ENCODE measurements around the gene NCBP3.

Gene NCBP3, protein sequence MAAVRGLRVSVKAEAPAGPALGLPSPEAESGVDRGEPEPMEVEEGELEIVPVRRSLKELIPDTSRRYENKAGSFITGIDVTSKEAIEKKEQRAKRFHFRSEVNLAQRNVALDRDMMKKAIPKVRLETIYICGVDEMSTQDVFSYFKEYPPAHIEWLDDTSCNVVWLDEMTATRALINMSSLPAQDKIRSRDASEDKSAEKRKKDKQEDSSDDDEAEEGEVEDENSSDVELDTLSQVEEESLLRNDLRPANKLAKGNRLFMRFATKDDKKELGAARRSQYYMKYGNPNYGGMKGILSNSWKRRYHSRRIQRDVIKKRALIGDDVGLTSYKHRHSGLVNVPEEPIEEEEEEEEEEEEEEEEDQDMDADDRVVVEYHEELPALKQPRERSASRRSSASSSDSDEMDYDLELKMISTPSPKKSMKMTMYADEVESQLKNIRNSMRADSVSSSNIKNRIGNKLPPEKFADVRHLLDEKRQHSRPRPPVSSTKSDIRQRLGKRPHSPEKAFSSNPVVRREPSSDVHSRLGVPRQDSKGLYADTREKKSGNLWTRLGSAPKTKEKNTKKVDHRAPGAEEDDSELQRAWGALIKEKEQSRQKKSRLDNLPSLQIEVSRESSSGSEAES

DNA sequence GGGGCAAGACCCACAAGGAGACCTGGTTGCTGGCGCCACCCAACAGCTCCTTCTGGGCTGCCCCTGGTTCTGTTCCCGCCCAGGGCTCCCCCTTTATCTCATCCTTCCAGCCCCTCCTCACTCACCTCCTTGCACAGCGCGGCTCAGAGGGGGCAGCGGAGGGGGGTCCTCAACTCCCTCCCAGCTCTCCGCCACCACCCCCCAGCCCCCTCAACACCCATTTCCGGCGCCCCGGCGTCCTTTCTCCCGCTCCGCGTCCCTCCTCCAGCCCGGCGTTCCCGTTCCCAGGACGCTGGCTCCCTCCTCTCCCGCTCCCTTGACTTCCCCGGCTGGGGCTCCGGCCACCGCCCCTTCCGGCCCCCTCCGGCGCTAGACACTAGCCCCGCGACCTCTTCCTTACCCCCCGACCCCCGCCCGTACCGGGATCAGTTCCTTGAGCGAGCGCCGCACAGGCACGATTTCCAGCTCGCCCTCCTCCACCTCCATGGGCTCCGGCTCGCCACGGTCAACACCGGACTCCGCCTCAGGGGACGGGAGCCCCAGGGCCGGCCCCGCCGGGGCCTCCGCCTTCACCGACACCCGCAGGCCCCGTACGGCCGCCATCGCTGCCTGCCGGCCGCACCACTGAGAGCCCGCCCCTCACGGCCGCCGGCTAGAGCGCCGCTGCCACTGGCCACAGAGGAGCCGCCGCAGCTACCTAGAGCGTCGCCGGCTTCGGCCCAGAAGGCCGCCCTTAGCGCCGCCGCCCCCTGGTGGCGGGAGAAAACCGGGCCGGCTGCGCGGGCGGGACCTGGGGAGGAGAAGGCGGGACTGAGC lies at the start of gene NCBP3:
TSS of gene NCBP3 (minus strand) at position 626 of the 816 bp plus-strand sequence. CDS start at position 603, 23 bp downstream.
- in situ Hi-C loops (cut with HindIII; ENCODE audit: low pct_unique_long_range_greater_than_20kb, low sequenced_read_pairs), result no loop called here
- TF ChIP-seq JUND (IDR thresholded peaks at IDR 0.05; ENCODE audit: low read depth), result no peak
- DNase-seq (ENCODE audit: low read depth in 1 of 2, low spot score in 1 of 2), result peak; percentile 80 to 94

- TF ChIP-seq JUND (IDR thresholded peaks at IDR 0.05; ENCODE audit: low read depth), result no peak
- peak in 1 of 2 experiments; percentile 34 for DNase-seq (ENCODE audit: low read depth in 1 of 2, low spot score in 1 of 2)
- in situ Hi-C loops (cut with HindIII; ENCODE audit: low pct_unique_long_range_greater_than_20kb, low sequenced_read_pairs), result no loop called here
These were observed 49.3 kb upstream of the NCBP3 start for GRCh38 chr17:3895354-3895753.

- TF ChIP-seq JUND (IDR thresholded peaks at IDR 0.05; ENCODE audit: low read depth), result no peak
- peak in 1 of 2 experiments; percentile 89 for DNase-seq (ENCODE audit: low read depth in 1 of 2, low spot score in 1 of 2)
- in situ Hi-C loops (cut with HindIII; ENCODE audit: low pct_unique_long_range_greater_than_20kb, low sequenced_read_pairs), result no loop called here
These were observed 48.9 kb upstream of the NCBP3 start for GRCh38 chr17:3894911-3895343.

- in situ Hi-C loops (cut with HindIII; ENCODE audit: low pct_unique_long_range_greater_than_20kb, low sequenced_read_pairs), result no loop called here
- TF ChIP-seq JUND (IDR thresholded peaks at IDR 0.05; ENCODE audit: low read depth), result no peak
These were observed 48.1 kb upstream of the NCBP3 start for GRCh38 chr17:3894188-3894587.

DNA sequence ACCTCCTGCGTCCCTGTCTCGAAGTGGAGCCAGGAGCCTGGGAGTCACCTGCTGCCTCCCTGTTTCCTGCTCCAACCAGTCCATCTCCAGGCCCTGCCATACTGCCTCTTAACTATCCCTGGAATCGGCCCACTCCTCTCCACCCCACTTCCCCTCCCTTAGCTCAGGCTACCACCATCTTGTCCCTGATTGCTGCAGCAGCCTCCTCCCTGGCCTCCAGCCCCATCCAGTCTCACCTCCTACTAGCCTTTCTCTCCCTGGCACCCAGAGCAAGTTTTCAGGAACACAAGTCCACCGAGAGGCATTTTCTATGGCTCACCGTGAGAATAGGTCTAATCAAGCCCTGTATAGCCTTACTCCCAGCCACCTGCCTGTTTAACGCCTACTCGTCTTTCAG lies 47.7 kb upstream of the NCBP3 start:
- no peak for DNase-seq (ENCODE audit: low read depth in 1 of 2, low spot score in 1 of 2)
- TF ChIP-seq JUND (IDR thresholded peaks at IDR 0.05; ENCODE audit: low read depth), result no peak
- in situ Hi-C loops (cut with HindIII; ENCODE audit: low pct_unique_long_range_greater_than_20kb, low sequenced_read_pairs), result no loop called here

More at GRCh38 chr17:3894188-3894587, 48.1 kb upstream of the NCBP3 start:
- peak in 1 of 2 experiments; percentile 40 for DNase-seq (ENCODE audit: low read depth in 1 of 2, low spot score in 1 of 2)

DNA sequence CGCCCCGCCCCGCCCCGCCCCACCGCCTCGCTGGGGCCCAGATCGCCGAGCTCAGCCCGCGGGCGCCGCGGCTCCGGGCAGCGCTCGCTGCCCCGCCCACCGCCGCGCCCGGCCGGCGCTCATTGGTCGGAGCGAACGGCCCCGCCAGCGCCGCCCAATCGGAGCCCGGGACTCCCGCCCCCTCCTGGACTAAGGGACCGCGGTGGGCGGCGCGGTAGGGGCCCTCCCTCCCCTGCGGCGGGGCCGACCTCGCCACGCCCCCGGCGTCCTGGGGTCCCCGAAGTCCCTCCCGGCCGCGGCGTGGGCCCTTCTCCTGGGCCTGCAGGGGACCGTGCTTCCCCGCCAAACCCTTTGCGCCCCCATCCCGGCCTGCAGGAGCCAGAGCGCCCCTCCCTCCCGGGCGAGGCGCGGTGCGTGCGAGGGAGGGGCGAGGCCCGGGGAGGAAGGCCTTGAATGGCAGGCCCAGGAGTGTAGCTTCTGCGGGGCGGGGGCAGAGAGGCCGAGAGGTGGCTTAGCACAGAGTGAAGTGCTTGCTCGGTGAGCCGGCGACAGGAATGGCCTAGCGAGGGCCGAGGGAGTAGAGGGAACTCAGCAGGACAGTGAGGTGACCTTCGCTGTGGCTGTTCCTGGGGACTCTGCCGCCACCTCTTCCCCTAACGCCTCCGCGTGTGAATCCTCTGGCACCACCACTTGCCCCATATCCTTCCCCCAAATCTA lies 47.1 kb upstream of the NCBP3 start, which contains the start of gene CAMKK1:
TSS of gene CAMKK1 (minus strand) at position 51 of the 717 bp plus-strand sequence. CDS start 7,366 bp downstream, outside the sequence.
- in situ Hi-C loops (cut with HindIII; ENCODE audit: low pct_unique_long_range_greater_than_20kb, low sequenced_read_pairs), result no loop called here
- no peak for TF ChIP-seq JUND (IDR thresholded peaks at IDR 0.05; ENCODE audit: low read depth)
- DNase-seq (ENCODE audit: low read depth in 1 of 2, low spot score in 1 of 2), result peak; percentile 87 to 89

DNA sequence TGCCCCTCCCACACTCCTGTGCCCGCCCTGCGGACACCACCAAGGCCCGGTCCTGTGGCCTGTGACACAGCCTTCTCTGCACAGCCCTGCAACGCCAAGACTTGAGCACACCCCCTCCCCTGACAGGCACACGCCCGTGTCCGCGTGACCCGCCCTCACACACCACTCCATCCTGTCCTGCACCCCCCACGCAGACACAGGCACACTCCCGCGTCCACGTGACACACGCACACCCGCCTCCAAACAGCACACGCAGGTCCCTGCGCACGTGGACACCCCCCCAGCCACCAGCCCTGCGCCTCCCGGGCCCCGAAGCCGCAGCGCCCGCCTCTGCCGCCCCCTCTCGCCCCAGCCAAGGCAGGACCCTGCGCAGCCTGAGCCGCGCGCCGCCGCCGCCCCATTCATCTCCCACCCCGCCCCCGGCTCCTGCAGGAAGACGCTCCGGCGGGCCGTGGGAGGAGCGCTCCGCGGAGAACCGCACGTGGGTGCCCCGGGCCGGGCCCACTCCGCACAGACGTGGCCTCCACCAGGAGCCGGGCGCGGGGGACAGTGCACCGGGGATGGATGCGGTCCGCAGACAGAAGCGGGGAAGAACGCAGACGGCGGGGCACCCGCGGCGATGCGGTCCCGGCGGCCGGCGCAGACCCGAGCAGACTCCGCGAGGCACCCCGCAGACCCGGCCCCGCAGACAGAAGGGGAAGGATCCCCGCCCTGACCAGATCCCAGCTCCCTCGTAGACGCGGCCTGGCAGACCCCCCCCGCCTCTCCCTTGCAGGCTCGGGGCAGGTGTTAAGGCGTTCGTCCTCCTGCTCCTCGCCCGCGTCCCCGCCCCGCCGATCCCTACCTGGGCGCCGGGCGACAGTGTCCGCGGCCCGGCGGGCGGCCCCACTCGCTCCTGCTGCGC lies 46.3 kb upstream of the NCBP3 start:
- TF ChIP-seq JUND (IDR thresholded peaks at IDR 0.05; ENCODE audit: low read depth), result no peak
- in situ Hi-C loops (cut with HindIII; ENCODE audit: low pct_unique_long_range_greater_than_20kb, low sequenced_read_pairs), result no loop called here
- DNase-seq (ENCODE audit: low read depth in 1 of 2, low spot score in 1 of 2), result peak; percentile 79 to 80

- no peak for TF ChIP-seq JUND (IDR thresholded peaks at IDR 0.05; ENCODE audit: low read depth)
- no peak for DNase-seq (ENCODE audit: low read depth in 1 of 2, low spot score in 1 of 2)
- in situ Hi-C loops (cut with HindIII; ENCODE audit: low pct_unique_long_range_greater_than_20kb, low sequenced_read_pairs), result no loop called here
These were observed 45.6 kb upstream of the NCBP3 start for GRCh38 chr17:3891626-3892094.

DNA sequence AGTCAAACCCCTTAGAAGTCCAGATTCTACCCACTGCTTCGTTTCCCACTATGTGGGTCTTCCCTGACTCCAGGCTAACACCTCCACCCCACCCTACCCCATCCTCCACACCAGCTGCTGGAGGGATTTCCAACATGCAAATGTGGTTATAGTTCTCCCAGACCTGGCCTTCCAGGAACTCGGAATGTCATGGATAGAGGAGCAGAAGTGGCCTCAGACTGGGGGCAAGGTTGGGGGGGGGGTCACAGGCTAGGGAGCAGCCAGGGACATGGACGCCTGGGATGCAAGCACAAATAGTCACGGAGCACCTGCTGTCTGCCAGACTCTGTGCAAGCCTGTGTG lies 44.8 kb upstream of the NCBP3 start:
- in situ Hi-C loops (cut with HindIII; ENCODE audit: low pct_unique_long_range_greater_than_20kb, low sequenced_read_pairs), result no loop called here
- DNase-seq (ENCODE audit: low read depth in 1 of 2, low spot score in 1 of 2), result no peak
- TF ChIP-seq JUND (IDR thresholded peaks at IDR 0.05; ENCODE audit: low read depth), result no peak

GRCh38 chr17:3890082-3890877 lies 44.2 kb upstream of the NCBP3 start:
- DNase-seq (ENCODE audit: low read depth in 1 of 2, low spot score in 1 of 2), result no peak
- no peak for TF ChIP-seq JUND (IDR thresholded peaks at IDR 0.05; ENCODE audit: low read depth)
- in situ Hi-C loops (cut with HindIII; ENCODE audit: low pct_unique_long_range_greater_than_20kb, low sequenced_read_pairs), result no loop called here
